ENCODE measurements around the gene HSD17B12. TPM values are rescaled to one million over a fixed set of nuclear protein-coding genes. Genes with fewer than 3 reads are reported as not detected.

Gene HSD17B12
- polyA plus RNA-seq, 3 donors = 13.3 to 35.5 (median 30.4) TPM

GRCh38 chr11:43709689-43710088 is 29.2 kb downstream of the HSD17B12 start:
- Histone ChIP-seq H3K36me3 (replicated peaks in 1 of 2; ENCODE audit: control insufficient read depth in 1 of 2, insufficient read depth in 2 of 2, low read length in 2 of 2) (no peaks in the 10 kb centered on the region), H3K4me3 (replicated peaks in 1 of 3; ENCODE audit: low read depth in 2 of 3, low read length in 3 of 3) (no peak overlapping the region), H3K9ac (ENCODE audit: insufficient read depth, low read length, poor library complexity, severe bottlenecking) (no peak overlapping the region), H3K4me1 (ENCODE audit: control insufficient read depth in 1 of 2, insufficient read depth in 2 of 2, low read length in 2 of 2) (no peaks in the 10 kb centered on the region), H3K4me2 (replicated peaks; ENCODE audit: extremely low read depth, low read length, poor library complexity, severe bottlenecking) (no peak overlapping the region), H3K27ac (ENCODE audit: low read depth in 1 of 2, low read length in 2 of 2) (no peak overlapping the region), H3K27me3 (ENCODE audit: control insufficient read depth in 2 of 2, insufficient read depth in 2 of 2, low read length in 2 of 2) (no peaks in the 10 kb centered on the region), H2AFZ (ENCODE audit: insufficient read depth, low read depth, low read length, poor library complexity, severe bottlenecking) (no peak overlapping the region), H3K9me3 (replicated peaks in 1 of 2; ENCODE audit: control insufficient read depth in 1 of 2, insufficient read depth in 1 of 2, low read length in 2 of 2) (no peaks in the 10 kb centered on the region), H3K79me2 (ENCODE audit: insufficient read depth, low read length) (peaks cover 5% of the 10 kb centered on the region), H4K20me1 (ENCODE audit: insufficient read depth, low read length) (no peaks in the 10 kb centered on the region)
- intact Hi-C loops (cut with micrococcal nuclease) = no loop called here
- 100% methylated on average over 1 of the region's 1 CpG for WGBS (ENCODE audit: insufficient coverage)
- no peak for TF ChIP-seq CTCF (IDR thresholded peaks at IDR 0.05)
- H3K4me1 Mint-ChIP-seq = no peaks in the 10 kb centered on the region
- peaks cover 8 to 15% of the 10 kb centered on the region in 2 donors for H3K36me3 Mint-ChIP-seq
- peak overlapping the region in 1 of 7 donors; percentile 43 for H3K27ac Mint-ChIP-seq
- peaks cover 0 to 4% (median 0%) of the 10 kb centered on the region in 7 donors for H3K9me3 Mint-ChIP-seq
- no peak for DNase-seq
- H3K27me3 Mint-ChIP-seq (ENCODE audit: low read depth in 3 of 3) = no peaks in the 10 kb centered on the region
- H3K4me3 Mint-ChIP-seq = no peak overlapping the region

GRCh38 chr11:43712676-43713075 is 32.1 kb downstream of the HSD17B12 start:
- H3K36me3 ChIP-seq (replicated peaks in 1 of 2; ENCODE audit: control insufficient read depth in 1 of 2, insufficient read depth in 2 of 2, low read length in 2 of 2) = no peaks in the 10 kb centered on the region
- no peaks in the 10 kb centered on the region for H3K27me3 ChIP-seq (ENCODE audit: control insufficient read depth in 2 of 2, insufficient read depth in 2 of 2, low read length in 2 of 2)
- peaks cover 10% of the 10 kb centered on the region for H3K79me2 ChIP-seq (ENCODE audit: insufficient read depth, low read length)
- intact Hi-C loops (cut with micrococcal nuclease) = no loop called here
- no peak for TF ChIP-seq CTCF (IDR thresholded peaks at IDR 0.05)
- no CpG with 5 or more reads among the region's 4 CpGs for WGBS (ENCODE audit: insufficient coverage)
- Mint-ChIP-seq H3K4me1 (no peaks in the 10 kb centered on the region), H3K27me3 (ENCODE audit: low read depth in 3 of 3) (no peaks in the 10 kb centered on the region), H3K9me3 (peaks cover 0 to 8% (median 4%) of the 10 kb centered on the region in 7 donors), H3K4me3 (no peak overlapping the region), H3K27ac (no peak overlapping the region), H3K36me3 (peaks cover 8 to 10% of the 10 kb centered on the region in 2 donors)
- H3K4me2 ChIP-seq (replicated peaks; ENCODE audit: extremely low read depth, low read length, poor library complexity, severe bottlenecking) = no peak overlapping the region
- H2AFZ ChIP-seq (ENCODE audit: insufficient read depth, low read depth, low read length, poor library complexity, severe bottlenecking) = no peak overlapping the region
- H3K27ac ChIP-seq (ENCODE audit: low read depth in 1 of 2, low read length in 2 of 2) = no peak overlapping the region
- H3K4me1 ChIP-seq (ENCODE audit: control insufficient read depth in 1 of 2, insufficient read depth in 2 of 2, low read length in 2 of 2) = no peaks in the 10 kb centered on the region
- H4K20me1 ChIP-seq (ENCODE audit: insufficient read depth, low read length) = no peaks in the 10 kb centered on the region
- no peak overlapping the region for H3K4me3 ChIP-seq (replicated peaks in 1 of 3; ENCODE audit: low read depth in 2 of 3, low read length in 3 of 3)
- H3K9ac ChIP-seq (ENCODE audit: insufficient read depth, low read length, poor library complexity, severe bottlenecking) = no peak overlapping the region
- peaks cover 4% of the 10 kb centered on the region in 2 donors for H3K9me3 ChIP-seq (replicated peaks in 1 of 2; ENCODE audit: control insufficient read depth in 1 of 2, insufficient read depth in 1 of 2, low read length in 2 of 2)
- DNase-seq = no peak
